Ishikawa (cell line): Measurements from ENCODE around the gene ARID5B.
A peak's percentile ranks its signal among the peaks of the same experiment; 100 is the strongest.

ENCODE experiments used
- CEBPB ChIP-seq: IDR thresholded peaks from 2 replicates; pipeline ENCODE4 v1.6.1; 2012
- CREB1 ChIP-seq: IDR thresholded peaks from 2 replicates; pipeline ENCODE4 v1.6.1; 2012; ENCODE audit warnings: low read depth
- EGR1 ChIP-seq: IDR thresholded peaks from 2 replicates; pipeline ENCODE4 v1.6.1; 2012
- EP300 ChIP-seq: IDR thresholded peaks from 2 replicates; pipeline ENCODE4 v1.6.1; 2012; ENCODE audit warnings: borderline replicate concordance
- FOXM1 ChIP-seq: IDR thresholded peaks from 2 replicates; pipeline ENCODE4 v1.6.1; 2012; ENCODE audit warnings: low read depth, borderline replicate concordance
- NFIC ChIP-seq: IDR thresholded peaks from 2 replicates; pipeline ENCODE4 v1.6.1; 2012
- RAD21 ChIP-seq: IDR thresholded peaks from 2 replicates; pipeline ENCODE4 v1.6.1; 2012; ENCODE audit warnings: low read depth
- TAF1 ChIP-seq: IDR thresholded peaks from 2 replicates; pipeline ENCODE4 v1.6.1; 2012; ENCODE audit warnings: low read depth, mild to moderate bottlenecking
- TCF12 ChIP-seq: IDR thresholded peaks from 2 replicates; pipeline ENCODE4 v1.6.1; 2012; ENCODE audit warnings: low read depth
- TEAD4 ChIP-seq: IDR thresholded peaks from 2 replicates; pipeline ENCODE4 v1.6.1; 2012
- YY1 ChIP-seq: IDR thresholded peaks from 2 replicates; pipeline ENCODE4 v1.6.1; 2012; ENCODE audit warnings: low read depth
- ZBTB7A ChIP-seq: IDR thresholded peaks from 2 replicates; pipeline ENCODE4 v1.6.1; 2012; ENCODE audit warnings: low read depth
- TF ChIP-seq, protein P1 (sequence below): IDR thresholded peaks from 2 replicates; pipeline ENCODE4 v1.6.1; 2012
- TF ChIP-seq, protein P2 (sequence below): IDR thresholded peaks from 2 replicates; pipeline ENCODE4 v1.6.1; 2012; ENCODE audit warnings: low read depth, mild to moderate bottlenecking
- TF ChIP-seq, protein P3 (sequence below): IDR thresholded peaks from 2 replicates; pipeline ENCODE4 v1.6.1; 2012

Gene ARID5B, protein sequence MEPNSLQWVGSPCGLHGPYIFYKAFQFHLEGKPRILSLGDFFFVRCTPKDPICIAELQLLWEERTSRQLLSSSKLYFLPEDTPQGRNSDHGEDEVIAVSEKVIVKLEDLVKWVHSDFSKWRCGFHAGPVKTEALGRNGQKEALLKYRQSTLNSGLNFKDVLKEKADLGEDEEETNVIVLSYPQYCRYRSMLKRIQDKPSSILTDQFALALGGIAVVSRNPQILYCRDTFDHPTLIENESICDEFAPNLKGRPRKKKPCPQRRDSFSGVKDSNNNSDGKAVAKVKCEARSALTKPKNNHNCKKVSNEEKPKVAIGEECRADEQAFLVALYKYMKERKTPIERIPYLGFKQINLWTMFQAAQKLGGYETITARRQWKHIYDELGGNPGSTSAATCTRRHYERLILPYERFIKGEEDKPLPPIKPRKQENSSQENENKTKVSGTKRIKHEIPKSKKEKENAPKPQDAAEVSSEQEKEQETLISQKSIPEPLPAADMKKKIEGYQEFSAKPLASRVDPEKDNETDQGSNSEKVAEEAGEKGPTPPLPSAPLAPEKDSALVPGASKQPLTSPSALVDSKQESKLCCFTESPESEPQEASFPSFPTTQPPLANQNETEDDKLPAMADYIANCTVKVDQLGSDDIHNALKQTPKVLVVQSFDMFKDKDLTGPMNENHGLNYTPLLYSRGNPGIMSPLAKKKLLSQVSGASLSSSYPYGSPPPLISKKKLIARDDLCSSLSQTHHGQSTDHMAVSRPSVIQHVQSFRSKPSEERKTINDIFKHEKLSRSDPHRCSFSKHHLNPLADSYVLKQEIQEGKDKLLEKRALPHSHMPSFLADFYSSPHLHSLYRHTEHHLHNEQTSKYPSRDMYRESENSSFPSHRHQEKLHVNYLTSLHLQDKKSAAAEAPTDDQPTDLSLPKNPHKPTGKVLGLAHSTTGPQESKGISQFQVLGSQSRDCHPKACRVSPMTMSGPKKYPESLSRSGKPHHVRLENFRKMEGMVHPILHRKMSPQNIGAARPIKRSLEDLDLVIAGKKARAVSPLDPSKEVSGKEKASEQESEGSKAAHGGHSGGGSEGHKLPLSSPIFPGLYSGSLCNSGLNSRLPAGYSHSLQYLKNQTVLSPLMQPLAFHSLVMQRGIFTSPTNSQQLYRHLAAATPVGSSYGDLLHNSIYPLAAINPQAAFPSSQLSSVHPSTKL

DNA sequence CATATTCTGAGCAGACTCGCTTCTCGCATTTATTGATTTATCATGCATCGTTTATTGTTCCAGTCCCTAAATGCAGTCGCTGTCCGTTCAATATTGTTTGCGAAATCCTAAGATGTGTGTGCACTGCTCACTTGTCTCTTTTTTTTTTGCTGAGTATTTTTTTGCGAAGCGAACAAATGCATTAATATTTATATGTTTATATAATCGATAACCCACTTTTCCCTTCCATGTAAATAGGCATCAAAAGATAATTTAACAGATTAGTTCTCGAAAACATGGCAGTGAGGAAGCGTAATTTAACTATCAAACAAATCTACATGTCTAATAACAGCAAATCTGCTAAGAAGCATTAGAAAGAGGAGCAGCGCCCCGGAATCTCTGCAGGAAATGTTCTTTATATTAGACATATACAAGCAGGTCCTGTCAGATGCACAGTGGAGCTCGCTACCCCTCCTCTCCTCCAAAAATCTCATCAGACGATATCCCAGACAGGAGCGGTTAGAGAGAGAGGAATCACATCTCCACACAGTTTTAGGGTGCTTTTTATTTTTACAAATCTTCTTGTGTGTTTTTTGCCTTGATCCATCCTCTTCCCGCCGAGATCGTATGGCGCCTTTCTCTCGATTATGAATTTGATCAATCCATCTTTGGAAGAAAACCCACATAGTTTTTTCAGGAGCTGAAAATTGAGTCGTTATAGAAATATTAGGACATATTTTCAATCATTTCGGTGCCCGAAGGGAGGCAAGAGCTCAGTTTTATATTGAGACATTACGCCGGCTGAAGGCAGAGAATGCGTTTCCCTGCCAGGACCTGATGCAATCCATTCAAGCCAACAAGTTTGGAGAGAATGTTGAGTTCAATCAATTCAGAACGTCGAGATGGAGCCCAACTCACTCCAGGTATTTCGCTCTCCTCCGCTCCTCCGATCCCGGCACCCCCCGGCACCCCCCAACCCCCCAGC, at the start of gene ARID5B:
TSS of gene ARID5B (plus strand) at position 871 of the 964 bp plus-strand sequence. CDS start at position 882, 11 bp downstream.
- TF ChIP-seq CEBPB (peak; percentile 54; the same call in 1 of the 2 replicates), FOXM1 (no peak), TEAD4 (peak; percentile 30; the same call in 1 of the 2 replicates)

DNA sequence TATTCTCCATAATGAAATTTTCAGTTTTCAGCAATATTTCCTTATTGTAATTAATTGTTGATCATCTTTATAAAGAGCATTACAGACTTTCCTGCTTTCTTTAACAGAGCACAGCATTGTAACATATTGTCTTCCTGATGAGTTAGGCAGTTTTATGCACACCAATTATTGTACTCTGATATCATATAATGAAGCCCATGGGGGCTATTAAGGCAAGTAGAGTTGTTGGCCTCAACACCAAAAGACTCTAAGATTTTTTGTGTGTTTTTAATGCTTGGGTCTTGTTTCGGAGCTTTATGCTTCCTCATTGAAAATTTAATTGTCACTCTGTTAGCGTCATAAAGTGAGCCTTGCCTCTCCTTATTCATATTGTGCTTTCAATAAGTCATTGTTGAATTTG, 49.2 kb upstream of the ARID5B start:
- TF ChIP-seq, protein P1, sequence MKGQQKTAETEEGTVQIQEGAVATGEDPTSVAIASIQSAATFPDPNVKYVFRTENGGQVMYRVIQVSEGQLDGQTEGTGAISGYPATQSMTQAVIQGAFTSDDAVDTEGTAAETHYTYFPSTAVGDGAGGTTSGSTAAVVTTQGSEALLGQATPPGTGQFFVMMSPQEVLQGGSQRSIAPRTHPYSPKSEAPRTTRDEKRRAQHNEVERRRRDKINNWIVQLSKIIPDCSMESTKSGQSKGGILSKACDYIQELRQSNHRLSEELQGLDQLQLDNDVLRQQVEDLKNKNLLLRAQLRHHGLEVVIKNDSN = no peak
- no peak for TF ChIP-seq ZBTB7A
- TF ChIP-seq YY1 = no peak
- TF ChIP-seq NFIC = no peak
- no peak for TF ChIP-seq TAF1
- TF ChIP-seq, protein P2, sequence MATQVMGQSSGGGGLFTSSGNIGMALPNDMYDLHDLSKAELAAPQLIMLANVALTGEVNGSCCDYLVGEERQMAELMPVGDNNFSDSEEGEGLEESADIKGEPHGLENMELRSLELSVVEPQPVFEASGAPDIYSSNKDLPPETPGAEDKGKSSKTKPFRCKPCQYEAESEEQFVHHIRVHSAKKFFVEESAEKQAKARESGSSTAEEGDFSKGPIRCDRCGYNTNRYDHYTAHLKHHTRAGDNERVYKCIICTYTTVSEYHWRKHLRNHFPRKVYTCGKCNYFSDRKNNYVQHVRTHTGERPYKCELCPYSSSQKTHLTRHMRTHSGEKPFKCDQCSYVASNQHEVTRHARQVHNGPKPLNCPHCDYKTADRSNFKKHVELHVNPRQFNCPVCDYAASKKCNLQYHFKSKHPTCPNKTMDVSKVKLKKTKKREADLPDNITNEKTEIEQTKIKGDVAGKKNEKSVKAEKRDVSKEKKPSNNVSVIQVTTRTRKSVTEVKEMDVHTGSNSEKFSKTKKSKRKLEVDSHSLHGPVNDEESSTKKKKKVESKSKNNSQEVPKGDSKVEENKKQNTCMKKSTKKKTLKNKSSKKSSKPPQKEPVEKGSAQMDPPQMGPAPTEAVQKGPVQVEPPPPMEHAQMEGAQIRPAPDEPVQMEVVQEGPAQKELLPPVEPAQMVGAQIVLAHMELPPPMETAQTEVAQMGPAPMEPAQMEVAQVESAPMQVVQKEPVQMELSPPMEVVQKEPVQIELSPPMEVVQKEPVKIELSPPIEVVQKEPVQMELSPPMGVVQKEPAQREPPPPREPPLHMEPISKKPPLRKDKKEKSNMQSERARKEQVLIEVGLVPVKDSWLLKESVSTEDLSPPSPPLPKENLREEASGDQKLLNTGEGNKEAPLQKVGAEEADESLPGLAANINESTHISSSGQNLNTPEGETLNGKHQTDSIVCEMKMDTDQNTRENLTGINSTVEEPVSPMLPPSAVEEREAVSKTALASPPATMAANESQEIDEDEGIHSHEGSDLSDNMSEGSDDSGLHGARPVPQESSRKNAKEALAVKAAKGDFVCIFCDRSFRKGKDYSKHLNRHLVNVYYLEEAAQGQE = no peak
- no peak for TF ChIP-seq TEAD4
- TF ChIP-seq CEBPB = no peak
- TF ChIP-seq CREB1 = no peak
- TF ChIP-seq TCF12 = no peak
- no peak for TF ChIP-seq EP300
- TF ChIP-seq, protein P3, sequence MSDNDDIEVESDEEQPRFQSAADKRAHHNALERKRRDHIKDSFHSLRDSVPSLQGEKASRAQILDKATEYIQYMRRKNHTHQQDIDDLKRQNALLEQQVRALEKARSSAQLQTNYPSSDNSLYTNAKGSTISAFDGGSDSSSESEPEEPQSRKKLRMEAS = no peak
- no peak for TF ChIP-seq FOXM1
- TF ChIP-seq RAD21 = no peak
- no peak for TF ChIP-seq EGR1

DNA sequence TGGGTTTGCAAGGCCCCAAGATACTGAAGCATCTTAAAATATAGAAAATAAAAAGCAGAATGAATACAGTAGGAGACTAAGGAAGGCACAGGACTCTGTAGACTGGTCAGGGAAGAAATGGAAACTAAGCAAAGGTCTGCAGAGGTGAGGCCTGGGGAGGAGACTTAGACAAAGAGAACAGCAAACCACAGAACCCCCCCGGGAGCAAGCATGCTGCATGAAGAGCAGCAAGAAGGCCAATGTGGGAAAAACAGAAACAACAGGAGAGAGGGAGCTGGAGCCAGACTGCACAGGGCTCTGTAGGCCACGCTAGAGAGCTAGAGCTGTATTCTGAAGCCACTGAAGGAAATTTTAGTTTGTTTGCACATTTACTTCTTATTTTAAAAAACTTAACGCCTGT, 45.7 kb upstream of the ARID5B start:
- TF ChIP-seq TCF12 = no peak

DNA sequence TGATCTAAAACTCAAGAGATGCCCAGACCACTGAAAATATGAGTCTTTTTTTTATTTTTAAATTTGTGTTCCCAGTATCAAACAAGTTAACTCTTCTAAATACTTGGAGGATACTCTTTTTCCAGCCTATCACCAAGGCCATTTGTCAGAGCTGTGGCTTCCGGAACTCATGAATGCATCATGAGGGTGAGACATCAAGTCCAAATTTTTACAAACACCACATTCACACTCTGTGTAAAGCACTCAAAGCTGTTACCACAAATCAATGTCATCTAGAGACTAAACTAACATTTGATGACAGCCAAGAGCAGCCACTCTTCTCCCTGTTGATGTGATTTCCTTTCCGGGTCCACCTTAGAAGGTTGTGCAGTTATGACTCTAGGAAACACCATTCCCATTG, 43.8 kb upstream of the ARID5B start:
- TF ChIP-seq TAF1 (no peak), CEBPB (no peak), YY1 (no peak)

DNA sequence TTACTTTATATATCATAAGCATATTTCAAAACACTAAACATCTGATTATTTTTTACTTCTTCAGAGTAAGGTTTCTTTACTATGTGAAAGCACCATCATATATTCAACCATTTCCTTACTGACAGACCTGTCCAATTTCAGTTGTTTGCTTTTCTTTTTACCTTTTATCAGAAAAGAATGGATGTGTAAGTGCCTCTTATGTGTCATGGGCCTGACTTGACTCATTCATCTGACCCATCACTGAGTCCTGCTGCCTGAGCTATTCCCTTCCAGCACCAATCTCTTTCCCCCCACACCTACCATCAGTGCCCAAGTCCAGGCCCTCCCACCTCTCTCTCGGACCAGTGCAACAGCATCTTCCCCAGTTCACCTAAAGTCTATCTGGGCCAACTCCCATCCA, 41.7 kb upstream of the ARID5B start:
- TF ChIP-seq ZBTB7A (no peak), EGR1 (no peak), TAF1 (no peak), FOXM1 (no peak), CEBPB (no peak), CREB1 (no peak), TEAD4 (no peak), EP300 (no peak), RAD21 (no peak), TCF12 (no peak), YY1 (no peak), NFIC (no peak)
- TF ChIP-seq, protein P3 = no peak
- TF ChIP-seq, protein P2 = no peak
- TF ChIP-seq, protein P1 = no peak
